ENCODE results near the gene PLSCR1. TPM values are rescaled to one million over a fixed set of nuclear protein-coding genes. Genes with fewer than 3 reads are reported as not detected.
"Not testable (repeated sequence)": the region's sequence is repeated elsewhere in the genome, so short reads cannot be mapped to it uniquely, and the experiment has no call there.

Gene PLSCR1
- total RNA-seq, 1 donor from 2014 or later: 37.2 TPM

- Mint-ChIP-seq H3K27ac (no peak overlapping the region), H3K27me3 (peaks cover 2% of the 10 kb centered on the region), H3K36me3 (ENCODE audit: low read depth) (no peaks in the 10 kb centered on the region), H3K4me3 (no peak overlapping the region), H3K9me3 (no peaks in the 10 kb centered on the region), H3K4me1 (peaks cover 9% of the 10 kb centered on the region)
- ChIA-PET POLR2A (no interaction called here), CTCF (no interaction called here)
- DNase-seq: no peak
- intact Hi-C loops (cut with micrococcal nuclease): loop anchor here (1.0 to 2.0 kb wide), 2 partner anchors 34 to 42 kb away; partner anchors contain the start of genes PLSCR1 and PLSCR2
- ATAC-seq (ENCODE audit: low read depth): no peak
- TF ChIP-seq CTCF (IDR thresholded peaks at IDR 0.05): no peak
These were observed 41.4 kb downstream of the PLSCR1 start for GRCh38 chr3:146502887-146503460.

DNA sequence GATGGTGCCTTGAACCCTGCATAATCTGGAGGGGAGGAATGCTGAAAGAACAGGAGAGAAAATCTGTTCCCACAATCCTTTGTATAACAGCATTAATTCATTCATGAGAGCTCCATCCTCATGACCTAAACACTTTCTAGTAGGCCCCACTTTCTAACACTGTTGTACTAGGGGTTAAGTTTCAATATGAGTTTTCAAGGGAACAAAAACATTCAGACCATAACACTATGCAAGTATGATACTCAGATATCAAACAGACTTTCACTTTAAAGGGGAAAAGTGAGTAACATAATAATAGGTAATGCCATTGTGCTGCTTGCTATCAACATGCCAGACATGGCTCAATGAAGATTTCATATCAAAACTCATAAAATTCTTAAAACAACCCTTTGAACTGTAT lies 42.7 kb downstream of the PLSCR1 start:
- no peak for TF ChIP-seq CTCF (IDR thresholded peaks at IDR 0.05)
- DNase-seq: no peak
- H3K27me3 Mint-ChIP-seq: peaks cover 3% of the 10 kb centered on the region
- H3K4me1 Mint-ChIP-seq: peaks cover 9% of the 10 kb centered on the region
- CTCF ChIA-PET: no interaction called here
- H3K36me3 Mint-ChIP-seq (ENCODE audit: low read depth): no peaks in the 10 kb centered on the region
- intact Hi-C loops (cut with micrococcal nuclease): loop anchor here (2.0 kb wide), 1 partner anchor 43 kb away; the partner anchor contains the start of gene PLSCR1
- ATAC-seq (ENCODE audit: low read depth): no peak
- no peak overlapping the region for H3K27ac Mint-ChIP-seq
- H3K4me3 Mint-ChIP-seq: no peak overlapping the region
- POLR2A ChIA-PET: no interaction called here
- H3K9me3 Mint-ChIP-seq: no peaks in the 10 kb centered on the region

DNA sequence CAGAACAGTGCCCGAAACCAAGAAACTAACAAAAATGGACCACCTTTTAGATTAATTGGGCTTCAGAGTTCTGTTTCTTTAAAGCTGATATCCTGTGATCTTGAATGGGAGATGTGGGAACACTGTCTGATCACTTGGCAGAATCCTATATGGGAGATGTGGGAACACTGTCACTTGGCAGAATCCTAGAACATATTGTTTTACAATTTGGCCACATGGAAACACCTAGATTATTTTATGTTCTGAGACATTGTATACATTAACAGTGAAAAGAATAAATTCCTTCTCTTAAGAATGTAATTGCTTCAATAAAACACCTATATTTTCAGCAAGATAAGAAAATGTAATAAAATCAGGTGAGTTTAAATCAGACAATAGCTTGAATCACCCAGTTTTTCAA lies 44.7 kb downstream of the PLSCR1 start:
- no peaks in the 10 kb centered on the region for H3K9me3 Mint-ChIP-seq
- CTCF ChIA-PET: no interaction called here
- no peak overlapping the region for H3K27ac Mint-ChIP-seq
- DNase-seq (no peak), ATAC-seq (ENCODE audit: low read depth) (no peak)
- H3K4me1 Mint-ChIP-seq: peaks cover 9% of the 10 kb centered on the region
- TF ChIP-seq CTCF (IDR thresholded peaks at IDR 0.05): no peak
- POLR2A ChIA-PET: no interaction called here
- intact Hi-C loops (cut with micrococcal nuclease): no loop called here
- peaks cover 5% of the 10 kb centered on the region for H3K27me3 Mint-ChIP-seq
- H3K4me3 Mint-ChIP-seq: no peak overlapping the region
- no peaks in the 10 kb centered on the region for H3K36me3 Mint-ChIP-seq (ENCODE audit: low read depth)

DNA sequence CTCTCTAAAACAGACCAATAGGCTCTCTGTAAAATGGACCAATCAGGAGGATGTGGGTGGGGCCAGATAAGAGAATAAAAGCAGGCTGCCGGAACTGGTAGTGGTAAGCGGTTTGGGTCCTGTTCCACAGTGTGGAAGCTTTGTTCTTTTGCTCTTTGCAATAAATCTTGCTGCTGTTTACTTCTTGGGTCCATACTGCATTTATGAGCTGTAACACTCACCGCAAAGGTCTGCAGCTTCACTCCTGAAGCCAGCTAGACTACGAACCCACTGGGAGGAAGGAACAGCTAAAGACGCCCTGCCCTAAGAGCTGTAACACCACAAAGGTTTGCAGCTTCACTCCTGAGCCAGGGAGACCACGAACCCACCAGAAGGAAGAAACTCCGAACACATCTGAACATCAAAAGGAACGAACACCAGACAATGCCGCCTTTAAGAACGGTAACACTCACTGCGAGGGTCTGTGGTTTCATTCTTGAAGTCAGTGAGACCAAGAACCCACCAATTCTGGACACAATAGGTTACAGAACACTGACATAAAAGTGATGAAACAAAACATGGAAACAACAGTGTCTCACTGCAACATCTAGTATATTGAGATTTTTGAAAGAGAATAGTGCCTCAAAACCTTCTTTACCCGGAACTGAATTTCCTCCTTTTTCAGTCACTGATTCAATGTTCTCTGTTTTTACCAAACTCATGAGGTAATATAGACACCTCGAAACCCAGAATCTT lies 46.2 kb downstream of the PLSCR1 start:
- Mint-ChIP-seq H3K9me3 (no peaks in the 10 kb centered on the region), H3K4me1 (peaks cover 1% of the 10 kb centered on the region), H3K27me3 (peaks cover 9% of the 10 kb centered on the region), H3K36me3 (ENCODE audit: low read depth) (no peaks in the 10 kb centered on the region), H3K27ac (no peak overlapping the region), H3K4me3 (peak overlapping the region; percentile 50)
- TF ChIP-seq CTCF (IDR thresholded peaks at IDR 0.05): no peak
- POLR2A ChIA-PET: no interaction called here
- CTCF ChIA-PET: no interaction called here
- ATAC-seq (ENCODE audit: low read depth) (no peak), DNase-seq (no peak)
- intact Hi-C loops (cut with micrococcal nuclease): no loop called here

- intact Hi-C loops (cut with micrococcal nuclease); H3K4me3 Mint-ChIP-seq; H3K36me3 Mint-ChIP-seq (ENCODE audit: low read depth); POLR2A ChIA-PET; H3K4me1 Mint-ChIP-seq; ATAC-seq (ENCODE audit: low read depth); H3K9me3 Mint-ChIP-seq; H3K27ac Mint-ChIP-seq; DNase-seq; CTCF ChIA-PET: not testable (repeated sequence)
- peaks cover 11% of the 10 kb centered on the region for H3K27me3 Mint-ChIP-seq
These were observed 47.1 kb downstream of the PLSCR1 start for GRCh38 chr3:146497145-146497843.
